ENCODE results near the gene ZNF765. TPM values are rescaled to one million over a fixed set of nuclear protein-coding genes. Genes with fewer than 3 reads are reported as not detected.
"Not testable (repeated sequence)": the region's sequence is repeated elsewhere in the genome, so short reads cannot be mapped to it uniquely, and the experiment has no call there.

Gene ZNF765
- total RNA-seq = 1 to 10 TPM; 7.9 to 8.0 TPM

DNA sequence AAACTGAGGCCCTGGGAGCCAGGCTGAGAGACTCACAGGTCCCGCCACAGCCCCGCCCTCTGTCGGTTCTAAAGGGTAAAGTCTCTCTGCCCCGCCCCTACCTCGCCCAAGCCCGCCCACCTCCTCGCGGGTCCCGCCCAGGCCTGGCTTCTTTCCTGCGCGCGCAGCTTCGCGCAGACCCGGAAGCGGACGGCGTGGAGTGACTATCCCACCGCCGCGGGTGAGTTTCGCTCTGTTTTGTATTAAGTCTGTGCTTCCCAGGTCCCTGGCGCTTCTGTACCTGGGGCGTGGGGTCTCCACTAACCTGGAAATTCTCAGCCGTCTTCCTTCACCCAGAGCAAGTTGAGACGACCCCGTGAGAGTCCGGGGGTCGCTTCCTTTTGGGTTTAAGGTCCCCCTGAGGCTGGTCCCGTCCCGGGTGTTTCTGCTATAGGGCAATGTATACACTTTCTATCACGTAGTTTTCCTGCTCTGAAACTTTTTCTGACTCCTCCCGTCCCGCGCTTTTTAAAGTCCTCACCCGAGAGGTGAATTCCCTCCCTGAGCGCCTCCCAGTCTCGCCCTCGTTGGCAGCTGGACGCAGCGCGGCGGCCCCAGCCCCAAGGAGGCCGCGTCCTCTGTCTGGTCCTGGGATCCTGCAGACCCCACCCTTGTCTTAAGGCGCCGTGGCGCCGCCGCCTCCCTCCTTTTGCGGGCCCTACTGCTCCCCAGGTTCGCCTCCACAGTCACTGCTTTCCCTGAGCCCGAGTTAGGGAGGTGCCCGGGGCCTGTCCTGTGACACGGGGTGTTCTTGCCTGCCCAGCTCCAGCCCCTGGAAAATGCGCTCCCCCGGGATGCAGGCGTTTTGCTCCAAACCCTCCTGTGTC is at the start of gene ZNF765:
TSS of gene ZNF765 (plus strand) at position 176 of the 866 bp plus-strand sequence. CDS start 2,867 bp downstream, outside the sequence.
- H3K9me3 Mint-ChIP-seq = peaks cover 13% of the 10 kb centered on the region
- peak; percentile 97 for DNase-seq
- intact Hi-C loops (cut with micrococcal nuclease) = loop anchor here (1.0 to 10.0 kb wide), 4 partner anchors 30 to 453 kb away; partner anchors contain the start of genes ZNF525, ZNF665 and ZNF813
- peaks cover 27% of the 10 kb centered on the region for H3K4me1 Mint-ChIP-seq (ENCODE audit: low read depth)
- H3K27ac Mint-ChIP-seq = peak within 1 kb of the TSS; percentile 90
- H3K4me3 Mint-ChIP-seq = peak within 1 kb of the TSS; percentile 88
- CTCF ChIA-PET = no interaction called here
- no peaks in the 10 kb centered on the region for H3K27me3 Mint-ChIP-seq (ENCODE audit: low read depth)
- peaks cover 27% of the 10 kb centered on the region for H3K36me3 Mint-ChIP-seq (ENCODE audit: low read depth)

DNA sequence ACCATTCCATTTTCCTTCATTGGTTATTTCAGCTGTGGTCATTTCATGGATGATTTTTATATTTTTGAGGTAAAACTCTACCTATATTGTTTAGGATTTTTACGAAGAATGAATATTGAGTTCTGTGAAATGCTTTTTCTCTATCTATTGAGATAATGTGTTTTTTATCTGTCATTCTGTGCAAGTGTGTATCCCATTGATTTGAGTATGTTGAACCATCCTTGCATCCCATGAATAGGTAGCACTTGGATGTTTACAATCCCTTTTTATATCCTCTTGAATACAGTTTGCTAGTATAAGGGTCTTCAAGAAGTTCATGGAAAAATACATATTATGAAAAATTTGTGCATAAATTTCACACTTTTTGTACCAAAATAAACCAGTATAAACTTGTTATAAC is 39.2 kb upstream of the ZNF765 start:
- Mint-ChIP-seq H3K9me3 (peaks cover 66% of the 10 kb centered on the region), H3K27me3 (ENCODE audit: low read depth) (no peaks in the 10 kb centered on the region), H3K27ac (no peak overlapping the region), H3K4me1 (ENCODE audit: low read depth) (no peaks in the 10 kb centered on the region), H3K36me3 (ENCODE audit: low read depth) (peaks cover 46% of the 10 kb centered on the region), H3K4me3 (no peak overlapping the region)
- no peak for DNase-seq
- intact Hi-C loops (cut with micrococcal nuclease) = no loop called here
- CTCF ChIA-PET = no interaction called here

DNA sequence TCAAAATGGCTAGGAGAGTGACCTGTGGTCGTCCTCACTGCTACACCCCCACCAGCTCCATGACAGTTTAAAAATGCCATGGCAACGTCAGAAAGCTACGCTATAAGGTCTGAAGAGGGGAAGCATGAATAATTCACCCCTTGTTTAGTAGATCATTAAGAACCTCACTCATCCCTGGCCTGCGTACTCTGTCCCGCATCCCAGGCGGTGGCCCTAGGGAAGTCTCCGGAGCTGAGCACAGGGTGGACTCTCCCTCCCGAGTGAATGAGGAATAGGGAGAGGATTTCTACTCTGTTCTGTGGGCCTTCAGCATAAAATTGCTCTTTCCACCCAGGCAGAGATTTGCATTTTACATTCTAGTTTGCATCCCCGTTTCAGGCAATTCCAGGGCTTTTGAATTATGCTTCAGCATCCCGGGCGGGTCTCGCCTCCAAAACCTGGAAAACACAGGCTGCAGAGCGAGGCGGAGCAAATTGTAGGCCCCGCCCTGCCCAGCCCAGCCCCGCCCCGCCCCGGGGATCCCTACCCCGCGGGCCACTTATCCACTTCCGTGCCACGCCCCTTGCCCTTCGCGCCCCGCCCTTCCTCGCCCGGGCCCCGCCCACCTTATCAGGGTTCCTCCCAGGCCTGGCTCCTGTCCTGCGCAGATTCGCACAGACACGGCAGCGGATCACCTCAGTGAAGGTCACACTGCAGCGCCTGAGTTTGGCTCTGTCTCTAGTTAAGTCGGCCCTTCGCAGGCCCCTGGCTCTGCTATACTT is 36.9 kb upstream of the ZNF765 start:
- H3K4me1 Mint-ChIP-seq (ENCODE audit: low read depth) = no peaks in the 10 kb centered on the region
- DNase-seq = no peak
- CTCF ChIA-PET = no interaction called here
- H3K27me3 Mint-ChIP-seq (ENCODE audit: low read depth) = no peaks in the 10 kb centered on the region
- H3K36me3 Mint-ChIP-seq (ENCODE audit: low read depth) = peaks cover 23% of the 10 kb centered on the region
- intact Hi-C loops (cut with micrococcal nuclease) = no loop called here
- H3K4me3 Mint-ChIP-seq = no peak overlapping the region
- H3K27ac Mint-ChIP-seq = no peak overlapping the region
- peaks cover 45% of the 10 kb centered on the region for H3K9me3 Mint-ChIP-seq

GRCh38 chr19:53360056-53360455 is 34.9 kb upstream of the ZNF765 start:
- CTCF ChIA-PET; DNase-seq; H3K4me1 Mint-ChIP-seq (ENCODE audit: low read depth); H3K27me3 Mint-ChIP-seq (ENCODE audit: low read depth); H3K4me3 Mint-ChIP-seq; intact Hi-C loops (cut with micrococcal nuclease); H3K27ac Mint-ChIP-seq: not testable (repeated sequence)
- H3K9me3 Mint-ChIP-seq = peaks cover 34% of the 10 kb centered on the region
- peaks cover 13% of the 10 kb centered on the region for H3K36me3 Mint-ChIP-seq (ENCODE audit: low read depth)

DNA sequence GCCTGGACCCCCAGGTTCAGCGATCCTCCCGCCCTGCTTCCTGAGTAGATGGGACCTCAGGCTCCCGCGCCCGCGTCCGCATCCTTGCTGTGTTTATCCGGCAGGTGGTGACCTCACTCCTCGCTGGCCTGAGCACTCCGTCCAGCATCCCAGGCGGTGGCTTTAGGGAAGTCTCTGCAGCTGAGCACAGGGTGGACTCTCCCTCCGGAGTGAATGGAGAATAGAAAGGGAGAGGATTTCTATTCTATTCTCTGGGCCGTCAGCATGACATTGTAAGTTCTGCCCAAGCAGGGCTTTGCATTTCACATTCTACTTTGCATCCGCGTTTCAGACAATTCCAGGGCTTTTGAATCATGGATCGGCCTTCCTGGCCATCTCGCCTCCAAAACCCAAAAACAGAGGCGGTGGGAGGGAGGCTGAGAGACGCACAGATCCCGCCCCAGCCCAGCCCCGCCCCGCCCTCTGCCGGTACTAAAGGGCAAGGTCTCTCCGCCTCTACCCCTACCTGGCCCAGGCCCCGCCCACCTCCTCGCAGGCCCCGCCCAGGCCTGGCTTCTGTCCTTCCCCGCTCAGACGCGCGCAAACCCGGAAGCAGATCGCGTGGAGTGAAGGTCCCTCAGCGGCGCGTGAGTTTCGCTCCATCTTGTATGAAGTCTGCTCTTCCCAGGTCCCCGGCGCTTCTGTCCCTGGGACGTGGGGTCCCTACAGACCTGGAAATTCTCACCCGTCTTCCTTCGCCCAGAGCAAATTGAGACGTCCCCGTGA is 29.6 kb upstream of the ZNF765 start, which contains the start of gene ZNF525:
TSS of gene ZNF525 (plus strand) at position 572 of the 765 bp plus-strand sequence. CDS start 6,577 bp downstream, outside the sequence.
- Mint-ChIP-seq H3K27me3 (ENCODE audit: low read depth) (no peaks in the 10 kb centered on the region), H3K36me3 (ENCODE audit: low read depth) (peaks cover 28% of the 10 kb centered on the region), H3K9me3 (peaks cover 12% of the 10 kb centered on the region), H3K4me3 (peak within 1 kb of the TSS; percentile 91), H3K4me1 (ENCODE audit: low read depth) (peaks cover 17% of the 10 kb centered on the region), H3K27ac (peak within 1 kb of the TSS; percentile 89)
- CTCF ChIA-PET = no interaction called here
- intact Hi-C loops (cut with micrococcal nuclease) = loop anchor here (1.0 to 2.0 kb wide), 4 partner anchors 30 to 168 kb away; partner anchors contain the start of genes ZNF761, ZNF765 and ZNF845
- peak; percentile 97 for DNase-seq

- peak; percentile 59 for DNase-seq
- Mint-ChIP-seq H3K27me3 (ENCODE audit: low read depth) (no peaks in the 10 kb centered on the region), H3K9me3 (peaks cover 16% of the 10 kb centered on the region), H3K4me1 (ENCODE audit: low read depth) (peaks cover 17% of the 10 kb centered on the region), H3K27ac (peak overlapping the region; percentile 89), H3K4me3 (peak overlapping the region; percentile 91), H3K36me3 (ENCODE audit: low read depth) (peaks cover 35% of the 10 kb centered on the region)
- CTCF ChIA-PET = no interaction called here
- intact Hi-C loops (cut with micrococcal nuclease) = loop anchor here (1.0 to 2.0 kb wide), 4 partner anchors 29 to 169 kb away; partner anchors contain the start of genes ZNF761, ZNF765 and ZNF845
These were observed 29.0 kb upstream of the ZNF765 start for GRCh38 chr19:53365899-53366493.

DNA sequence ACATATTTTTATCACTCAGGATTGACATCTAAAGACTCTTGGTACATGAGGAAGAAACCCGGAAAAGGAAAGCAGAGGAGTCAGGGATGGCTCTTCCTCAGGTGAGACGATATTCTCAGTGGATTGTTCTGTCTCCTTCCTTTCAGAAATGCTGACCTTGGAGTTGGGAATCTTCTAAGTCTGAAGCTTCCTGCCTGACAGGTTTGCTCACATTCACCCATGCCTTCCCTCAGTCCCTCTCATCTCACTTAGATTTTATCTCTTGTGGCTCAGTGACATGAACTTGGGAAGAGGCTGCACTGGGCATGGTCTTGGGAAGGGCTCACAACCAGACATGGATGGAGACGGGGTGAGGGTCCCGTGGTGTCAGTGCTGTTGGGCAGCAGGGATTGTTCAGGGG is 22.8 kb upstream of the ZNF765 start:
- DNase-seq = no peak
- CTCF ChIA-PET = no interaction called here
- peaks cover 81% of the 10 kb centered on the region for H3K36me3 Mint-ChIP-seq (ENCODE audit: low read depth)
- intact Hi-C loops (cut with micrococcal nuclease) = no loop called here
- H3K27ac Mint-ChIP-seq = no peak overlapping the region
- peaks cover 27% of the 10 kb centered on the region for H3K9me3 Mint-ChIP-seq
- no peaks in the 10 kb centered on the region for H3K27me3 Mint-ChIP-seq (ENCODE audit: low read depth)
- peaks cover 3% of the 10 kb centered on the region for H3K4me1 Mint-ChIP-seq (ENCODE audit: low read depth)
- no peak overlapping the region for H3K4me3 Mint-ChIP-seq

GRCh38 chr19:53374288-53374687 is 20.7 kb upstream of the ZNF765 start:
- DNase-seq = no peak
- H3K9me3 Mint-ChIP-seq = peaks cover 24% of the 10 kb centered on the region
- intact Hi-C loops (cut with micrococcal nuclease) = no loop called here
- H3K4me3 Mint-ChIP-seq = no peak overlapping the region
- H3K36me3 Mint-ChIP-seq (ENCODE audit: low read depth) = peaks cover 83% of the 10 kb centered on the region
- H3K27ac Mint-ChIP-seq = no peak overlapping the region
- CTCF ChIA-PET = no interaction called here
- no peaks in the 10 kb centered on the region for H3K4me1 Mint-ChIP-seq (ENCODE audit: low read depth)
- H3K27me3 Mint-ChIP-seq (ENCODE audit: low read depth) = no peaks in the 10 kb centered on the region

DNA sequence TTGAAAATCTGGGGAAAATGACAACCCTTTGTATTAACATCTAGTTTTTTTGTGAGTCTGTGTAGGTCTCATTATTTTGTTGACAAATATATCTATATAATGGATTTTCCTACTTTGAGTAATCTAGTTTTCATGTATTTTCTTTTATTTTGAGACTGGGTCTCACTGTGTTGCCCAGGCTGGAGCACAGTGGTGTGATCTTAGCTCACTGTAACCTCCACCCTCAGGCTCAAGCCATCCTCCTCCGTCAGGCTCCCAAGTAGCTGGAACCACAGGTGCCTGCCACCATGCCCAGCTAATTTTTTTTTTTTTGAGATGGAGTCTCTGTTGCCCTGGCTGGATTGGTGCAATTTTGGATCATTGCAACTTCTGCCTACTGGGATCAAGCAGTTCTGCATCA is 20.2 kb upstream of the ZNF765 start:
- CTCF ChIA-PET = no interaction called here
- peaks cover 27% of the 10 kb centered on the region for H3K9me3 Mint-ChIP-seq
- intact Hi-C loops (cut with micrococcal nuclease) = no loop called here
- H3K36me3 Mint-ChIP-seq (ENCODE audit: low read depth) = peaks cover 88% of the 10 kb centered on the region
- H3K4me3 Mint-ChIP-seq = no peak overlapping the region
- DNase-seq = no peak
- H3K4me1 Mint-ChIP-seq (ENCODE audit: low read depth) = no peaks in the 10 kb centered on the region
- H3K27ac Mint-ChIP-seq = no peak overlapping the region
- no peaks in the 10 kb centered on the region for H3K27me3 Mint-ChIP-seq (ENCODE audit: low read depth)

DNA sequence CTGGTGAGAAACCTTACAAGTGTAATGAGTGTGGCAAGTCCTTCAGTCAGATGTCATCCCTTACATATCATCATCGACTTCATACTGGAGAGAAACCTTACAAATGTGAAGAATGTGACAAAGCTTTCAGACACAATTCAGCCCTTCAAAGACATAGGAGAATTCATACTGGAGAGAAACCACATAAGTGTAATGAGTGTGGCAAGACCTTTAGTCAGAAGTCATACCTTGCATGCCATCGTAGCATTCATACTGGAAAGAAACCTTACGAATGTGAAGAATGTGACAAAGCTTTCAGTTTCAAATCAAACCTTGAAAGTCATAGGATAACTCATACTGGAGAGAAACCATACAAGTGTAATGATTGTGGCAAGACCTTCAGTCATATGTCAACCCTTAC is 13.6 kb upstream of the ZNF765 start:
- Mint-ChIP-seq H3K9me3 (peaks cover 64% of the 10 kb centered on the region), H3K27ac (no peak overlapping the region), H3K27me3 (ENCODE audit: low read depth) (no peaks in the 10 kb centered on the region), H3K36me3 (ENCODE audit: low read depth) (peaks cover 93% of the 10 kb centered on the region), H3K4me1 (ENCODE audit: low read depth) (no peaks in the 10 kb centered on the region), H3K4me3 (no peak overlapping the region)
- intact Hi-C loops (cut with micrococcal nuclease) = no loop called here
- CTCF ChIA-PET = interaction anchor here (0.6 kb wide), 1 partner anchor 506 kb away, joined by 6 read pairs; no protein-coding TSS in a partner anchor
- no peak for DNase-seq

DNA sequence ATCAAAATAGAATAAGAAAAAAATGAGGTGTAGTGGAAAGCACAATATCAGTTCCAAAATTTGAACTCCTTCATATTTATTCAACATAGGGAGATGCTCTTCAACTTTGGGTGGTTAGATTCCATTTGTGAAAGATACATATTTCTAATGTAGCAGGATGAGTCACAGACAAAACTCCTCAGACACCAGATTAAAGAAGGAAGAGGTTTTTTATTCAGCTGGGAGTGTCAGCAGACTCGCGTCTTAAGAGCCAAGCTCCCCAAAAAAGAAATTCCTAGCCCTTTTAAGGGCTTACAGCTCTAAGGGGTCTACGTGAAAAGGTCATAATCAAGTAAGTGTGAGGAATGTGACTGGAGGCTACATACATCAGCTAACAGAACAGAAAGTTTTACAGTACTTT is 6.8 kb upstream of the ZNF765 start:
- DNase-seq = no peak
- intact Hi-C loops (cut with micrococcal nuclease) = no loop called here
- CTCF ChIA-PET = no interaction called here
- H3K4me3 Mint-ChIP-seq = no peak overlapping the region
- no peaks in the 10 kb centered on the region for H3K4me1 Mint-ChIP-seq (ENCODE audit: low read depth)
- peaks cover 62% of the 10 kb centered on the region for H3K9me3 Mint-ChIP-seq
- H3K27ac Mint-ChIP-seq = no peak overlapping the region
- H3K36me3 Mint-ChIP-seq (ENCODE audit: low read depth) = peaks cover 48% of the 10 kb centered on the region
- no peaks in the 10 kb centered on the region for H3K27me3 Mint-ChIP-seq (ENCODE audit: low read depth)

Measured in activated naive CD4-positive, alpha-beta T cell treated with anti-CD3 and anti-CD28 coated beads for 36 hours (primary cell).